ENCODE data around the gene USP20. TPM values are rescaled to one million over a fixed set of nuclear protein-coding genes. Genes with fewer than 3 reads are reported as not detected.

Gene USP20
- total RNA-seq, 2 donors from 2014 or later, result 24.4 to 25.8 TPM

GRCh38 chr9:129891569-129891968 lies 56.3 kb downstream of the USP20 start:
- Mint-ChIP-seq H3K4me3 (no peak overlapping the region), H3K36me3 (ENCODE audit: low read depth) (peaks cover 47% of the 10 kb centered on the region), H3K27me3 (ENCODE audit: insufficient read depth) (no peaks in the 10 kb centered on the region), H3K4me1 (peaks cover 10% of the 10 kb centered on the region), H3K27ac (no peak overlapping the region), H3K9me3 (no peaks in the 10 kb centered on the region)
- no peak overlapping the region for H3K9ac ChIP-seq (ENCODE audit: extremely low read depth, low read length, poor library complexity, severe bottlenecking)
- H3K27me3 ChIP-seq (ENCODE audit: control insufficient read depth, insufficient read depth, low read length, poor library complexity, severe bottlenecking), result no peaks in the 10 kb centered on the region
- H3K4me3 ChIP-seq (ENCODE audit: low read length), result no peak overlapping the region
- peaks cover 35% of the 10 kb centered on the region for H3K36me3 ChIP-seq (ENCODE audit: control insufficient read depth, insufficient read depth, low read length)
- H3K4me1 ChIP-seq (ENCODE audit: control insufficient read depth, insufficient read depth, low read length), result no peaks in the 10 kb centered on the region
- DNase-seq, result no peak
- H3K9me3 ChIP-seq (ENCODE audit: control insufficient read depth, low read length), result no peaks in the 10 kb centered on the region
- WGBS, 2 experiments (ENCODE audit: insufficient coverage in 1 of 2, insufficient read length in 1 of 2), result 90 to 100% methylated on average over 2 to 4 of the region's 4 CpGs
- peak overlapping the region; percentile 70 for H3K27ac ChIP-seq (ENCODE audit: low read depth, low read length)
- no peak for TF ChIP-seq CTCF (conservative IDR thresholded peaks at IDR 0.05)

GRCh38 chr9:129894120-129894823 lies 59.0 kb downstream of the USP20 start:
- DNase-seq, result no peak
- Mint-ChIP-seq H3K27ac (no peak overlapping the region), H3K4me3 (no peak overlapping the region), H3K4me1 (peaks cover 9% of the 10 kb centered on the region), H3K27me3 (ENCODE audit: insufficient read depth) (no peaks in the 10 kb centered on the region), H3K36me3 (ENCODE audit: low read depth) (peaks cover 53% of the 10 kb centered on the region), H3K9me3 (no peaks in the 10 kb centered on the region)
- Histone ChIP-seq H3K4me3 (ENCODE audit: low read length) (no peak overlapping the region), H3K27ac (ENCODE audit: low read depth, low read length) (no peak overlapping the region), H3K27me3 (ENCODE audit: control insufficient read depth, insufficient read depth, low read length, poor library complexity, severe bottlenecking) (no peaks in the 10 kb centered on the region), H3K4me1 (ENCODE audit: control insufficient read depth, insufficient read depth, low read length) (no peaks in the 10 kb centered on the region), H3K9ac (ENCODE audit: extremely low read depth, low read length, poor library complexity, severe bottlenecking) (no peak overlapping the region), H3K36me3 (ENCODE audit: control insufficient read depth, insufficient read depth, low read length) (peaks cover 38% of the 10 kb centered on the region), H3K9me3 (ENCODE audit: control insufficient read depth, low read length) (no peaks in the 10 kb centered on the region)
- WGBS, 2 experiments (ENCODE audit: insufficient coverage in 1 of 2, insufficient read length in 1 of 2), result 90 to 94% methylated on average over 6 to 9 of the region's 9 CpGs
- TF ChIP-seq CTCF (conservative IDR thresholded peaks at IDR 0.05), result no peak

- Mint-ChIP-seq H3K9me3 (no peaks in the 10 kb centered on the region), H3K4me3 (no peak overlapping the region), H3K27ac (no peak overlapping the region), H3K4me1 (peaks cover 3% of the 10 kb centered on the region), H3K27me3 (ENCODE audit: insufficient read depth) (no peaks in the 10 kb centered on the region), H3K36me3 (ENCODE audit: low read depth) (peaks cover 58% of the 10 kb centered on the region)
- peaks cover 40% of the 10 kb centered on the region for H3K36me3 ChIP-seq (ENCODE audit: control insufficient read depth, insufficient read depth, low read length)
- no peak overlapping the region for H3K4me3 ChIP-seq (ENCODE audit: low read length)
- TF ChIP-seq CTCF (conservative IDR thresholded peaks at IDR 0.05), result no peak
- no peak overlapping the region for H3K27ac ChIP-seq (ENCODE audit: low read depth, low read length)
- H3K9ac ChIP-seq (ENCODE audit: extremely low read depth, low read length, poor library complexity, severe bottlenecking), result no peak overlapping the region
- no peaks in the 10 kb centered on the region for H3K27me3 ChIP-seq (ENCODE audit: control insufficient read depth, insufficient read depth, low read length, poor library complexity, severe bottlenecking)
- no peaks in the 10 kb centered on the region for H3K4me1 ChIP-seq (ENCODE audit: control insufficient read depth, insufficient read depth, low read length)
- no peak for DNase-seq
- no peaks in the 10 kb centered on the region for H3K9me3 ChIP-seq (ENCODE audit: control insufficient read depth, low read length)
- 95 to 96% methylated on average over 14 to 17 of the region's 17 CpGs for WGBS, 2 experiments (ENCODE audit: insufficient coverage in 1 of 2, insufficient read length in 1 of 2)
Observed at GRCh38 chr9:129895376-129896268, 60.4 kb downstream of the USP20 start.
